Activated CD4-positive, alpha-beta memory T cell treated with anti-CD3 and anti-CD28 coated beads, Interleukin-2, amount 10 ng/mL, durations not matched to agents 7 days and 5 days (primary cell): Measurements from ENCODE around the gene VANGL1. TPM values are rescaled to one million over a fixed set of nuclear protein-coding genes. Genes with fewer than 3 reads are reported as not detected.
"Not testable (repeated sequence)": the region's sequence is repeated elsewhere in the genome, so short reads cannot be mapped to it uniquely, and the experiment has no call there.

Experiments
- CTCF ChIA-PET: fragments of 350-600 bp; sonication (Branson Sonifier 250); formaldehyde crosslinking; loops from one replicate; lab custom pipeline; 2021; ENCODE audit warnings: antibody characterized with exemption, inconsistent platforms; lab: Charles Lee
- POLR2A ChIA-PET: fragments of 350-600 bp; sonication (Branson Sonifier 250); formaldehyde crosslinking; loops from one replicate; lab custom pipeline; 2021; ENCODE audit warnings: antibody characterized with exemption; lab: Charles Lee
- DNase-seq: peaks from one replicate; pipeline ENCODE4 v3.0.0-alpha.2; 2020
- H3K27ac Mint-ChIP-seq: one replicate; pipeline ENCODE4 v1.8.0; 2021; ENCODE audit warnings: mild to moderate bottlenecking, mixed read lengths
- H3K27me3 Mint-ChIP-seq: one replicate; pipeline ENCODE4 v1.8.0; 2021; ENCODE audit warnings: mixed read lengths
- H3K36me3 Mint-ChIP-seq: one replicate; pipeline ENCODE4 v1.8.0; 2021; ENCODE audit warnings: low read depth, mixed read lengths
- H3K4me1 Mint-ChIP-seq: one replicate; pipeline ENCODE4 v1.8.0; 2021; ENCODE audit warnings: mixed read lengths
- H3K4me3 Mint-ChIP-seq: one replicate; pipeline ENCODE4 v1.8.0; 2021; ENCODE audit warnings: mild to moderate bottlenecking, mixed read lengths
- H3K9me3 Mint-ChIP-seq: one replicate; pipeline ENCODE4 v1.8.0; 2021; ENCODE audit warnings: mixed read lengths
- total RNA-seq, 2 experiments: library from RNA; stranded (reverse); gene quantifications; one replicate each; pipeline ENCODE4 v1.2.3, GENCODE V29; 2021

The VANGL1 gene
- total RNA-seq, 2 experiments from 2014 or later, result 17.5 to 17.7 TPM

GRCh38 chr1:115624859-115625258 lies 16.9 kb upstream of the VANGL1 start:
- no peaks in the 10 kb centered on the region for H3K36me3 Mint-ChIP-seq
- H3K9me3 Mint-ChIP-seq, result peaks cover 8% of the 10 kb centered on the region
- ChIA-PET POLR2A (no interaction called here), CTCF (no interaction called here)
- no peak overlapping the region for H3K4me3 Mint-ChIP-seq
- no peak for DNase-seq
- H3K4me1 Mint-ChIP-seq, result no peaks in the 10 kb centered on the region
- H3K27me3 Mint-ChIP-seq, result peaks cover 31% of the 10 kb centered on the region
- H3K27ac Mint-ChIP-seq, result no peak overlapping the region

- Mint-ChIP-seq H3K4me3 (no peak overlapping the region), H3K27me3 (peaks cover 48% of the 10 kb centered on the region), H3K36me3 (no peaks in the 10 kb centered on the region), H3K27ac (no peak overlapping the region), H3K9me3 (peaks cover 3% of the 10 kb centered on the region), H3K4me1 (no peaks in the 10 kb centered on the region)
- DNase-seq, result no peak
- ChIA-PET POLR2A (no interaction called here), CTCF (no interaction called here)
Observed at GRCh38 chr1:115630342-115630741, 11.4 kb upstream of the VANGL1 start.

DNA sequence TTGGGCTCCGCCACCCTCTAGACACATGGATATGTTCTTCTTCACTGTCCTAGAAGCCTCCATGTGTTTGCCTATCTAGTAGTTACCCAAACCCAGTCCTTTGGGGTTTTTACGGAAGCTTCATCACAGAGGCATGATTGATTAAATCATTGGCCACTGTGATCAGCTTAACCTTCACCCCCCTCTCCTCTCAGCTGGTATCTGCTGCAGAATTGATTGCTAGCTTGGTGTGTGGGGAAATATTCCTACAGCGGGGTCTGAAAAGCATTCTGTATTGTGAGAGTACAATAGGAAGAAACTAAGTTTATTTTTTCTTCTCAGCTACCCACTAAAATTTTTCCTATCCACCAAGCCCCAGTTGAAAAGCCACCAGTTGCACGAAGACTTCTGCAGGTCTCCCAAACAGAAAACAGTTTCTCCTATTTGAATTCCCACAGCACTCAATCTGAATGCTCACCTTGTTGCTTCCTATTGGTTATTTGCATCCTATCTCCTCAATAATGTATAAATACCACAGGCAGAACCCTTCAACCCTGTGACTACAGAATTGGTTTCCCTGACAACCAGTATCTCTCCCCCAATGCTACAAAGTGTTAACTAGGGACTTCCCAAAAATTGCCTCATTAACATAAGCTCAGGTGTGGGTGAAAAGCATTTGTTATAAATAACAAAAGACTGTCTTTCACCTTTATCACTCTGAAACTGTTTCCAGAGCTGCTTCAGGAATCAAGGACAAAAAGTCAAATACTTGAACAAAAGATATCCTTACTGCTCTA lies 9.3 kb upstream of the VANGL1 start:
- Mint-ChIP-seq H3K27ac (no peak overlapping the region), H3K9me3 (peaks cover 9% of the 10 kb centered on the region), H3K27me3 (peaks cover 66% of the 10 kb centered on the region), H3K4me3 (no peak overlapping the region), H3K36me3 (peaks cover 6% of the 10 kb centered on the region), H3K4me1 (no peaks in the 10 kb centered on the region)
- DNase-seq, result no peak
- POLR2A ChIA-PET, result no interaction called here
- CTCF ChIA-PET, result interaction anchor here (1.0 kb wide), 1 partner anchor 10 kb away, joined by 3 read pairs; no protein-coding TSS in a partner anchor

DNA sequence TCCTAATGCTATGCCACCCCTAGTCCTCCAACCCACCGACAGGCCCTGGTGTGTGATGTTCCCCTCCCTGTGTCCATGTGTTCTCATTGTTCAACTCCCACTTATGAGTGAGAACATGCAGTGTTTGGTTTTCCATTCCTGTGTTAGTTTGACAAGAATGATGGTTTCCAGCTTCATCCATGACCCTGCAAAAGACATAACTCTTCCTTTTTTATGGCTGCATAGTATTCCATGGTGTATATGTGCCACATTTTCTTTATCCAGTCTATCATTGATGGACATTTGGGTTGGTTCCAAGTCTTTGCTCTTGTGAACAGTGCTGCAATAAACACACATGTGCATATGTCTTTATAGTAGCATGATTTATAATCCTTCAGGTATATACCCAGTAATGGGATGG lies 8.2 kb upstream of the VANGL1 start:
- H3K27me3 Mint-ChIP-seq, result peaks cover 71% of the 10 kb centered on the region
- H3K4me1 Mint-ChIP-seq, result not testable (repeated sequence)

DNA sequence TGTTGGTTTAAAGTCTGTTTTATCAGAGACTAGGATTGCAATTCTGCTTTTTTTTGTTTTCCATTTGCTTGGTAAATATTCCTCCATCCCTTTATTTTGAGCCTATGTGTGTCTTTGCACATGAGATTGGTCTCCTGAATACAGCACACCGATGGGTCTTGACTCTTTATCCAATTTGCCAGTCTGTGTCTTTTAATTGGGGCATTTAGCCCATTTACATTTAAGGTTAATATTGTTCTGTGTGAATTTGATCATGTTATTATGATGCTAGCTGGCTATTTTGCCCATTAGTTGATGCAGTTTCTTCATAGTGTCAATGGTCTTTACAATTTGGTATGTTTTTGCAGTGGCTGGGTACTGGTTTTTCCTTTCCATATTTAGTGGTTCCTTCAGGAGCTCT lies 4.5 kb upstream of the VANGL1 start:
- H3K4me3 Mint-ChIP-seq, H3K4me1 Mint-ChIP-seq, CTCF ChIA-PET, POLR2A ChIA-PET, DNase-seq, H3K27ac Mint-ChIP-seq: not testable (repeated sequence)
- Mint-ChIP-seq H3K27me3 (peaks cover 63% of the 10 kb centered on the region), H3K36me3 (peaks cover 14% of the 10 kb centered on the region), H3K9me3 (peaks cover 15% of the 10 kb centered on the region)

More for the DNA sequence above, 8.2 kb upstream of the VANGL1 start:
- H3K36me3 Mint-ChIP-seq, H3K27ac Mint-ChIP-seq, DNase-seq, H3K4me3 Mint-ChIP-seq, POLR2A ChIA-PET: not testable (repeated sequence)
- H3K9me3 Mint-ChIP-seq, result peaks cover 11% of the 10 kb centered on the region
- CTCF ChIA-PET, result interaction anchor here (0.6 kb wide), 1 partner anchor 73 kb away, joined by 3 read pairs; no protein-coding TSS in a partner anchor

GRCh38 chr1:115640384-115640783 lies 1.4 kb upstream of the VANGL1 start:
- H3K27me3 Mint-ChIP-seq, result peaks cover 43% of the 10 kb centered on the region
- CTCF ChIA-PET, result no interaction called here
- no peak overlapping the region for H3K4me3 Mint-ChIP-seq
- POLR2A ChIA-PET, result interaction anchor here (1.9 kb wide), 1 partner anchor 28 kb away, joined by 6 read pairs; no protein-coding TSS in a partner anchor
- peaks cover 22% of the 10 kb centered on the region for H3K36me3 Mint-ChIP-seq
- no peak for DNase-seq
- peaks cover 11% of the 10 kb centered on the region for H3K9me3 Mint-ChIP-seq
- H3K27ac Mint-ChIP-seq, result no peak overlapping the region
- peaks cover 26% of the 10 kb centered on the region for H3K4me1 Mint-ChIP-seq

- POLR2A ChIA-PET, result interaction anchor here (0.9 to 1.9 kb wide), 3 partner anchors 9 to 684 kb away, joined by 3 to 6 read pairs (median 3); no protein-coding TSS in a partner anchor
- Mint-ChIP-seq H3K27me3 (peaks cover 25% of the 10 kb centered on the region), H3K4me1 (peaks cover 26% of the 10 kb centered on the region), H3K4me3 (peak overlapping the region; percentile 86), H3K36me3 (peaks cover 16% of the 10 kb centered on the region), H3K9me3 (peaks cover 6% of the 10 kb centered on the region), H3K27ac (peak overlapping the region; percentile 78)
- peak; percentile 64 for DNase-seq
- CTCF ChIA-PET, result interaction anchor here (1.0 to 1.2 kb wide), 4 partner anchors 10 to 65 kb away, joined by 3 to 5 read pairs (median 4); no protein-coding TSS in a partner anchor
Observed at GRCh38 chr1:115642168-115643072, 650 bp downstream of the VANGL1 start.

- H3K9me3 Mint-ChIP-seq, result peaks cover 3% of the 10 kb centered on the region
- H3K27me3 Mint-ChIP-seq, result peaks cover 17% of the 10 kb centered on the region
- peaks cover 13% of the 10 kb centered on the region for H3K36me3 Mint-ChIP-seq
- CTCF ChIA-PET, result interaction anchor here (1.1 to 1.2 kb wide), 2 partner anchors 11 to 63 kb away, joined by 3 to 5 read pairs; no protein-coding TSS in a partner anchor
- POLR2A ChIA-PET, result interaction anchor here (1.1 kb wide), 1 partner anchor 684 kb away, joined by 3 read pairs; no protein-coding TSS in a partner anchor
- peak overlapping the region; percentile 78 for H3K27ac Mint-ChIP-seq
- no peak for DNase-seq
- peak overlapping the region; percentile 86 for H3K4me3 Mint-ChIP-seq
- H3K4me1 Mint-ChIP-seq, result peaks cover 26% of the 10 kb centered on the region
Observed at GRCh38 chr1:115643225-115643624, 1.5 kb downstream of the VANGL1 start.

- ChIA-PET CTCF (interaction anchor here (1.1 kb wide), 1 partner anchor 63 kb away, joined by 5 read pairs; no protein-coding TSS in a partner anchor), POLR2A (interaction anchor here (1.1 kb wide), 1 partner anchor 683 kb away, joined by 3 read pairs; no protein-coding TSS in a partner anchor)
- Mint-ChIP-seq H3K36me3 (peaks cover 13% of the 10 kb centered on the region), H3K27me3 (peaks cover 13% of the 10 kb centered on the region), H3K9me3 (peaks cover 3% of the 10 kb centered on the region), H3K27ac (no peak overlapping the region), H3K4me3 (peak overlapping the region; percentile 86), H3K4me1 (peaks cover 26% of the 10 kb centered on the region)
- DNase-seq, result no peak
Observed at GRCh38 chr1:115643666-115644065, 1.9 kb downstream of the VANGL1 start.

DNA sequence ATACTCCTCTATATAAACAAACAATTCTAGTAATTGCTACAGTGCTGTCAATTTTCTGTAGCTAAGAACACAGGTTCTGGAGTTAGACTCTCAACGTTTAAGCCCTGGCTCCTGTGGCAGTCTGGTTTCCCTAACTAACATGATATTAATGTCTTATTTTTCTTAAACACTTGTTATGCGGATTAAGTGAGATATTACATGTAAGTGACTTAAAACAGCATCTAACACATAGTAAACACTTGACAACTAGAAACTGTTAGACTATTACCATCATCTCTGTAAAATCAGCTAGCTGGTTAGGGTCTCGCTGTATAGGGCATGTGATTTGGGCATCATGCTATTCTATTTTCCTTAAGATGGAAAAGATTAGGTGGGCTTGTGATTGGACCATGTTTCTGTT lies 2.3 kb downstream of the VANGL1 start:
- peaks cover 26% of the 10 kb centered on the region for H3K4me1 Mint-ChIP-seq

DNA sequence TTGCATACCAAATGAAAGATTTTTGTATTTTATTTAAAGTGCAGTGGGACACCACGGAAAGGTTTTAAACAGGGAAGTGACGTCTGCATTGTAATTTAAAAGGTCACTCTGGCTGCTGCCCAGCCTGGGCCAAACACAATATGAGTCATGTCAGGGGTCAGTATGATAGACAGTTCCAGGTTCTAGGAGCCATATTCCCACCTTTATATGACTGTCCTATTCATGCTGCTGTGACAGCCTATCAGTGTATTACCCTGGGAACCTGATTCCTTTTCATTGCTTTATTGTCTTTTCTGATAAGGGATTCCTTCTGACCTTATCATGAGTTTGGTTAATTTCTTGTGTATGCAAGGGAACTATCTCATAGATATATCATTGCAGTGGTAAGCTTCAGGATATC lies 5.3 kb downstream of the VANGL1 start:
- ChIA-PET CTCF (interaction anchor here (1.3 kb wide), 1 partner anchor 60 kb away, joined by 3 read pairs; no protein-coding TSS in a partner anchor), POLR2A (no interaction called here)
- no peak for DNase-seq
- Mint-ChIP-seq H3K27me3 (no peaks in the 10 kb centered on the region), H3K4me3 (no peak overlapping the region), H3K9me3 (no peaks in the 10 kb centered on the region), H3K27ac (no peak overlapping the region), H3K36me3 (peaks cover 14% of the 10 kb centered on the region), H3K4me1 (peaks cover 20% of the 10 kb centered on the region)

More for the DNA sequence above, 2.3 kb downstream of the VANGL1 start:
- Mint-ChIP-seq H3K27ac (no peak overlapping the region), H3K36me3 (peaks cover 13% of the 10 kb centered on the region), H3K4me3 (no peak overlapping the region), H3K9me3 (peaks cover 3% of the 10 kb centered on the region), H3K27me3 (peaks cover 11% of the 10 kb centered on the region)
- POLR2A ChIA-PET, result no interaction called here
- DNase-seq, result no peak
- CTCF ChIA-PET, result interaction anchor here (0.6 kb wide), 1 partner anchor 63 kb away, joined by 4 read pairs; no protein-coding TSS in a partner anchor

DNA sequence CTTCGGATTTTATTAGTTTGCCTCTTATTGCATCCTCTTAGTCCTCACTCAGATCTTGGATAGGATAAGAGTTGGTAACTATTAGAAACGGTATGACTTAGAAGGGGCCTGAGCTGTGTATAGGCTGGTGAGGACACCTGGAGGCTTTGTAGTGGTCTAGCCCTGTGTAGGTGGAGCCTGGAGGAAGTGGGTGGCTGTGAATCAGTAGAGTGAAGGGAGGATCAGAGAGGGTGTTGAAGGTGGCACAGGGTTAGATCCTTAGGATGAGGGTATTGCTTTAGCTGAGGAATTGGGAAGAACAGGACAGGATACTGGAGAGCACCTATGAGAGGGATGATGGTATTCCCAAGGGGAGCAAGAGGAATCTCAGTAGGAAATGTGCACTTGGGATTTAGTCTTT lies 5.7 kb downstream of the VANGL1 start:
- ChIA-PET POLR2A (no interaction called here), CTCF (interaction anchor here (1.3 kb wide), 1 partner anchor 59 kb away, joined by 3 read pairs; no protein-coding TSS in a partner anchor)
- H3K4me3 Mint-ChIP-seq, result no peak overlapping the region
- H3K27me3 Mint-ChIP-seq, result no peaks in the 10 kb centered on the region
- H3K9me3 Mint-ChIP-seq, result no peaks in the 10 kb centered on the region
- H3K27ac Mint-ChIP-seq, result no peak overlapping the region
- H3K36me3 Mint-ChIP-seq, result peaks cover 19% of the 10 kb centered on the region
- DNase-seq, result peak; percentile 33
- peaks cover 20% of the 10 kb centered on the region for H3K4me1 Mint-ChIP-seq
